Measurements from ENCODE around the gene TAF1B. TPM values are rescaled to one million over a fixed set of nuclear protein-coding genes. Genes with fewer than 3 reads are reported as not detected.

TAF1B gene
- total RNA-seq, 1 donor from 2014 or later, result 28.2 TPM

DNA sequence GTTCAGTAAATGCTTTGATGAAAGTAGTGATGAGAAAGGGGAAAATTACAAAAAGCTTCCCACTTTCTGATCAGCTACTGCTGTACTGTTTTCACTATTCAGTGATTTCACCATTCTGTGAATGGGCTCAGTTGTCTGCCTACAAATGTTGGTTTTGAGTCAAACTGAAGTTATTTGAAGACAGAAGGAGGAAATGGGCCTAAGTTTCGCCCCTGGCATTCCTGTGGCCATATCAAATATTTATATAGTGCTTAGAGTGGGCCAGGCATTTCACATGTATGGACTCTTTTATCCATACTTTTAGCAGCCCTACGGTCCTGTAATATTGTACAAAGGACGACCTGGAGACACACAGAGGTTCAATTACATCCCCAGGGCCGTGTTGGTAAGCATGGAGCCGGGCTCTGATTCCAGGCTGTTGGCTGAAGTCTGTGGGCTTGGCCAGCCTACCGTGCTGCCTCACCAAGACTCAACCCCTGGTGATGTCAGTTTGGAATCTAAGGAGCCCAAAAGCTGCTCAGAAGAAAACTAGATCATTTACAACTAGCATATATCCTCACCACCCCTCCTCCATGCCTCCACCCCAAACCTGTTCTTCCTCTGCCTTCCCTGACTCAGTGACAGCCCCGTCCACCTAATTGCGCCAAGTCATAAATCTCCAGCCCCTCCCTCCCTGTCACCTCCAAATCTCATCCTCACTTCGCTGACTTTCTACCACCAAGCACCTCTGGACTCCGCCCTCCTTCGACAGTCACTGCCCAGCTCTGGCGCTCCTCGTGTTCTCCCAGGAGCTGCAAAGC, 98.1 kb downstream of the TAF1B start:
- no peak overlapping the region for H3K4me3 Mint-ChIP-seq
- H3K9me3 Mint-ChIP-seq, result no peaks in the 10 kb centered on the region
- peak overlapping the region; percentile 48 for H3K27ac Mint-ChIP-seq
- H3K27me3 Mint-ChIP-seq (ENCODE audit: low read depth), result peaks cover 10% of the 10 kb centered on the region
- H3K36me3 Mint-ChIP-seq, result no peaks in the 10 kb centered on the region
- H3K4me1 Mint-ChIP-seq, result peaks cover 38% of the 10 kb centered on the region
- DNase-seq (ENCODE audit: low spot score in 2 of 2, unreplicated experiment in 2 of 2), result no peak
- TF ChIP-seq, protein P1, sequence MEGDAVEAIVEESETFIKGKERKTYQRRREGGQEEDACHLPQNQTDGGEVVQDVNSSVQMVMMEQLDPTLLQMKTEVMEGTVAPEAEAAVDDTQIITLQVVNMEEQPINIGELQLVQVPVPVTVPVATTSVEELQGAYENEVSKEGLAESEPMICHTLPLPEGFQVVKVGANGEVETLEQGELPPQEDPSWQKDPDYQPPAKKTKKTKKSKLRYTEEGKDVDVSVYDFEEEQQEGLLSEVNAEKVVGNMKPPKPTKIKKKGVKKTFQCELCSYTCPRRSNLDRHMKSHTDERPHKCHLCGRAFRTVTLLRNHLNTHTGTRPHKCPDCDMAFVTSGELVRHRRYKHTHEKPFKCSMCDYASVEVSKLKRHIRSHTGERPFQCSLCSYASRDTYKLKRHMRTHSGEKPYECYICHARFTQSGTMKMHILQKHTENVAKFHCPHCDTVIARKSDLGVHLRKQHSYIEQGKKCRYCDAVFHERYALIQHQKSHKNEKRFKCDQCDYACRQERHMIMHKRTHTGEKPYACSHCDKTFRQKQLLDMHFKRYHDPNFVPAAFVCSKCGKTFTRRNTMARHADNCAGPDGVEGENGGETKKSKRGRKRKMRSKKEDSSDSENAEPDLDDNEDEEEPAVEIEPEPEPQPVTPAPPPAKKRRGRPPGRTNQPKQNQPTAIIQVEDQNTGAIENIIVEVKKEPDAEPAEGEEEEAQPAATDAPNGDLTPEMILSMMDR (IDR thresholded peaks at IDR 0.05; ENCODE audit: unreplicated experiment), result no peak

DNA sequence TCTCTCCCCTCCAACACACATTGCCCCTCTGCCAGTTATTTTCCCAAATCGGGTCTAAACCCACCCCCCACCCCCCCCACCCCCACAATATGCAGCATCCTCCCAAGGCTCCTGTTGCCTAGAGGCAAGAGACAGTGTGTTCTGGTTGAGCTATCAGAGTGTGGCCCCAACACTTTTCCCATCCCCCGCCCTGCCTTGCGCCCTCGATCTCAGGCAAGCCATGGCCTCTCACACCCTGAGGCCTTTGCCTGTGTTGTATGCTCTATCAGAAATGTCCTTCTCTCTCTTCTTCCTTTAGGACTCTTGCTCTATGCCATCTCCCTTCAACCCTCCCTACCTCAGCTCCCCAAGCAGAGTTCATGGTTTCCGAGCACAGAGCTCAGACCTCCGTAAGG, 98.7 kb downstream of the TAF1B start:
- Mint-ChIP-seq H3K4me3 (no peak overlapping the region), H3K27ac (peak overlapping the region; percentile 48), H3K36me3 (no peaks in the 10 kb centered on the region), H3K27me3 (ENCODE audit: low read depth) (peaks cover 12% of the 10 kb centered on the region), H3K9me3 (no peaks in the 10 kb centered on the region), H3K4me1 (peaks cover 38% of the 10 kb centered on the region)
- DNase-seq (ENCODE audit: low spot score in 2 of 2, unreplicated experiment in 2 of 2), result no peak
- TF ChIP-seq, protein P1 (IDR thresholded peaks at IDR 0.05; ENCODE audit: unreplicated experiment), result no peak

- Mint-ChIP-seq H3K9me3 (no peaks in the 10 kb centered on the region), H3K36me3 (no peaks in the 10 kb centered on the region), H3K27ac (no peak overlapping the region), H3K4me1 (peaks cover 36% of the 10 kb centered on the region), H3K4me3 (no peak overlapping the region), H3K27me3 (ENCODE audit: low read depth) (peaks cover 18% of the 10 kb centered on the region)
- DNase-seq (ENCODE audit: low spot score in 2 of 2, unreplicated experiment in 2 of 2), result no peak
- TF ChIP-seq, protein P1 (IDR thresholded peaks at IDR 0.05; ENCODE audit: unreplicated experiment), result no peak
Measured at GRCh38 chr2:9944330-9944758, 101.1 kb downstream of the TAF1B start.

DNA sequence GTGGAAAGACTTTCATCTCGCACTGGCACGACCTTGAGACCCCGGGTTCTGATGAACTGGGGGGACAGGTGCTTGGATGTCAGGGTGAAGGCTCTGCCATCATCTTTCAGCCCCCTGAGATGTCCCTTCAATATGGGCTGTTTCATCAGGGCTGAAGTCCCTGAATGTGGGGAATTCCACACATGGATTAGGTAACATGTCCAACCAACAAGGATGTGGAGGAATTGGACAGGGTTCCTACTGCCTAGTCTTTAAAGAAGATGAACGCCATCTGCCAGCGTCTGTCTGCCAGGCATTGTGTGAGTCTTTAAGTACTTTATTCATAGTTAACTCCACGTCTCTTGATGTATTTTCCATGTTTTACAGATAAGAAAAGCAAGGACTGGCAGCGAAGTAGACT, 102.3 kb downstream of the TAF1B start:
- H3K4me3 Mint-ChIP-seq, result no peak overlapping the region
- H3K4me1 Mint-ChIP-seq, result peaks cover 25% of the 10 kb centered on the region
- H3K9me3 Mint-ChIP-seq, result no peaks in the 10 kb centered on the region
- H3K27ac Mint-ChIP-seq, result no peak overlapping the region
- TF ChIP-seq, protein P1 (IDR thresholded peaks at IDR 0.05; ENCODE audit: unreplicated experiment), result no peak
- DNase-seq (ENCODE audit: low spot score in 2 of 2, unreplicated experiment in 2 of 2), result no peak
- no peaks in the 10 kb centered on the region for H3K36me3 Mint-ChIP-seq
- H3K27me3 Mint-ChIP-seq (ENCODE audit: low read depth), result peaks cover 28% of the 10 kb centered on the region

DNA sequence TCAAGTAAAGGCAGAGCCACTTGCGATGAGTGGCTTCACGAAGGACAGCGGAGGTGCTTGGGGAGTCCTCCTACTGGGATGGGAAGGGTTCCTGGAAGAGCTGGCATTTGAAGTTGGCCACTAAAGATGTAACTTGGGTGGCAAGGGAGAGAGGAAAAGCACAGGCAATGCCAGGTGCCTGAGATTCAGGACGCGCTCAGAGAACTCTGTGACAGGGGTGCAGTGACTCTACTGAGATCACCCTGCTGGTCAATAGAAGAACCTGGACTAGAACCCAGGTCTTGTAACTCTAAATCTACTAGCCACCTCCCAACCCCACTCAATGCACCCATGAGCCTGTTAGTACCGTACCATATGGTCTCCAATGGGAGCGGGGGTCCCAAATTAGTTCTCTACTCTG, 102.8 kb downstream of the TAF1B start:
- Mint-ChIP-seq H3K36me3 (no peaks in the 10 kb centered on the region), H3K27me3 (ENCODE audit: low read depth) (peaks cover 28% of the 10 kb centered on the region), H3K27ac (no peak overlapping the region), H3K9me3 (no peaks in the 10 kb centered on the region), H3K4me3 (no peak overlapping the region), H3K4me1 (peaks cover 20% of the 10 kb centered on the region)
- DNase-seq (ENCODE audit: low spot score in 2 of 2, unreplicated experiment in 2 of 2), result no peak
- TF ChIP-seq, protein P1 (IDR thresholded peaks at IDR 0.05; ENCODE audit: unreplicated experiment), result no peak

Data from mesothelial cell of epicardium (in vitro differentiated cells).